HepG2 (cell line): ENCODE measurements around the gene GKN1. TPM values are rescaled to one million over a fixed set of nuclear protein-coding genes. Genes with fewer than 3 reads are reported as not detected.
A peak's percentile ranks its signal among the peaks of the same experiment; 100 is the strongest.
"Not testable (repeated sequence)": the region's sequence is repeated elsewhere in the genome, so short reads cannot be mapped to it uniquely, and the experiment has no call there.

Experiments used
- ATAC-seq: fragments of 200-7000 bp; cut with Tn5 transposase; 3 replicates; pipeline ENCODE4 v1.9.1; 2020; ENCODE audit warnings: mild to moderate bottlenecking, moderate library complexity
- BruUV-seq: library from RNA; stranded (reverse); fragments of 400-500 nt; replicated peaks from 2 replicates; lab custom pipeline; 2021; lab: Mats Ljungman, UMichigan
- CTCF ChIA-PET: fragments of 300-600 bp; formaldehyde crosslinking; extraction: SDS; loops from one replicate; lab custom pipeline; 2021; ENCODE audit warnings: low total read pairs, inconsistent platforms, low intra/inter-chr PET ratio; lab: Yijun Ruan, JAX
- POLR2A ChIA-PET: fragments of 350-600 bp; sonication (Branson Sonifier 250); formaldehyde crosslinking; loops from one replicate; lab custom pipeline; 2020; ENCODE audit warnings: antibody characterized with exemption, inconsistent platforms; lab: Yijun Ruan, JAX
- DNase-seq: peaks from one replicate; pipeline ENCODE4 v3.0.0-alpha.2; 2015; ENCODE audit warnings: low spot score
- FAIRE-seq: peaks from 3 replicates; lab custom pipeline; 2011; peaks lifted over from hg19 to GRCh38; lab: Jason Lieb, UNC
- H2AFZ ChIP-seq: one replicate; pipeline ENCODE4 v1.6.1; 2011; ENCODE audit warnings: low read length, inconsistent platforms
- H3K27ac ChIP-seq: fragments of 300-600 bp; 3 replicates; pipeline ENCODE4 v1.8.0; 2011; ENCODE audit warnings: mixed run types, mild to moderate bottlenecking, mixed read lengths, low read length, inconsistent platforms; ENCODE audit not compliant: insufficient read depth; ENCODE audit errors: extremely low read length
- H3K27me3 ChIP-seq, 2 experiments: fragments of 200-600 bp in 1 of 2; 2 replicates in 1 of 2; 3 replicates in 1 of 2; pipeline versions ENCODE4 v1.6.0 to v1.8.0; 2011; ENCODE audit warnings: low read length in 2 of 2, mild to moderate bottlenecking in 2 of 2, moderate library complexity in 2 of 2, inconsistent platforms in 1 of 2; ENCODE audit not compliant: insufficient read depth in 2 of 2, control insufficient read depth in 1 of 2
- H3K36me3 ChIP-seq, 2 experiments: fragments of 200-600 bp in 1 of 2; replicated peaks in 1 of 2; 2 replicates in 1 of 2; 3 replicates in 1 of 2; pipeline versions ENCODE4 v1.5.1 to v1.8.0; 2011; ENCODE audit warnings: low read length in 2 of 2, inconsistent platforms in 1 of 2; ENCODE audit not compliant: insufficient read depth in 2 of 2, control insufficient read depth in 1 of 2
- H3K4me1 ChIP-seq: 2 replicates; pipeline ENCODE4 v1.5.1; 2012; ENCODE audit warnings: low read length, inconsistent platforms; ENCODE audit not compliant: insufficient read depth
- H3K4me2 ChIP-seq: 2 replicates; pipeline ENCODE4 v1.6.0; 2011; ENCODE audit warnings: low read depth, low read length, inconsistent platforms
- H3K4me3 ChIP-seq, 3 experiments: fragments of 200-600 bp in 1 of 3; sonication (generic), shearing (Covaris generic) in 1 of 3; replicated peaks in 1 of 3; 2 replicates each; pipeline ENCODE4 v1.5.1; 2011 to 2016; ENCODE audit warnings: low read length in 3 of 3, inconsistent platforms in 2 of 3, low read depth in 2 of 3, mild to moderate bottlenecking in 2 of 3, control low read depth in 1 of 3, mixed read lengths in 1 of 3; ENCODE audit not compliant: insufficient read depth in 1 of 3
- H3K79me2 ChIP-seq: one replicate; pipeline ENCODE4 v1.6.1; 2011; ENCODE audit warnings: low read length, inconsistent platforms; ENCODE audit not compliant: insufficient read depth
- H3K9ac ChIP-seq: 2 replicates; pipeline ENCODE4 v1.6.0; 2011; ENCODE audit warnings: mild to moderate bottlenecking, low read depth, low read length, inconsistent platforms; ENCODE audit not compliant: insufficient read depth
- H3K9me3 ChIP-seq: 2 replicates; pipeline ENCODE4 v1.5.1; 2012; ENCODE audit warnings: mild to moderate bottlenecking, low read length
- H4K20me1 ChIP-seq: 2 replicates; pipeline ENCODE4 v1.6.0; 2011; ENCODE audit warnings: inconsistent platforms, mild to moderate bottlenecking, low read length, moderate library complexity; ENCODE audit not compliant: insufficient read depth
- CBX1 ChIP-seq: IDR thresholded peaks from one replicate; pipeline ENCODE4 v1.6.1; 2016; ENCODE audit warnings: antibody characterized with exemption, low read depth
- MEIS2 ChIP-seq: sonication (generic); formaldehyde crosslinking; IDR thresholded peaks from 2 replicates; pipeline ENCODE4 v1.9.0; 2021; ENCODE audit warnings: mild to moderate bottlenecking, missing genetic modification reagents
- MTF1 ChIP-seq: sonication (generic); formaldehyde crosslinking; IDR thresholded peaks from 2 replicates; pipeline ENCODE4 v1.5.0; 2020; ENCODE audit warnings: missing genetic modification reagents
- WGBS: methylation state at CpG from one replicate; pipeline ENCODE4 v1.1.6; 2017; ENCODE audit warnings: low lambda C conversion rate; 5-methylcytosine and 5-hydroxymethylcytosine counted together
- in situ Hi-C: cut with HindIII; loops from 2 replicates; pipeline ENCODE4 v1.10.0; 2017; ENCODE audit warnings: low pct_unique_long_range_greater_than_20kb; ENCODE audit not compliant: extremely low pct_ligation_motif_present
- intact Hi-C: fragments of 100-400 bp; cut with micrococcal nuclease; formaldehyde crosslinking; loops from one replicate; pipeline ENCODE4 v1.10.0; 2022; ENCODE audit not compliant: unreplicated experiment
- polyA plus RNA-seq, 8 experiments: library from polyadenylated mRNA; depleted of rRNA in 3 of 8; stranded (reverse) in 7 of 8; unstranded in 1 of 8; fragments of >200 nt; fragmentation: Illumina TruSeq in 4 of 8; extraction: Trizol in 4 of 8; gene quantifications; 2 replicates each; pipeline versions ENCODE4 v1.2.1 to v1.2.3, GENCODE V29; 2011 to 2016; ENCODE audit warnings: low read depth in 4 of 8, missing spikeins in 1 of 8, mixed read lengths in 1 of 8; ENCODE audit not compliant: insufficient read depth in 1 of 8
- total RNA-seq, 5 experiments: library from RNA; depleted of rRNA; stranded (reverse); fragments of >200 nt; fragmentation: Illumina TruSeq; extraction: Trizol; gene quantifications; 2 replicates each; pipeline ENCODE4 v1.2.3, GENCODE V29; 2016; ENCODE audit warnings: low read depth in 1 of 5
- TF ChIP-seq, protein P1 (sequence below): sonication (generic); formaldehyde crosslinking; IDR thresholded peaks from 2 replicates; pipeline ENCODE4 v1.8.0; 2022; ENCODE audit warnings: missing genetic modification reagents, mild to moderate bottlenecking, borderline replicate concordance
- TF ChIP-seq, protein P2 (sequence below): sonication (generic); formaldehyde crosslinking; IDR thresholded peaks from 2 replicates; pipeline ENCODE4 v1.5.0; 2020; ENCODE audit warnings: mild to moderate bottlenecking, missing genetic modification reagents, moderate library complexity
- TF ChIP-seq, protein P3 (sequence below): sonication (generic); formaldehyde crosslinking; IDR thresholded peaks from 2 replicates; pipeline ENCODE4 v1.5.0; 2020; ENCODE audit warnings: mild to moderate bottlenecking, missing genetic modification reagents
- TF ChIP-seq, protein P4 (sequence below): fragments of 450-650 bp; IDR thresholded peaks from 2 replicates; pipeline ENCODE4 v1.6.1; 2016

The GKN1 gene
- total and polyA plus RNA-seq, 2 of the 13 experiments (the other 11 are each of a cell fraction or from before 2014, with no cell fraction given), result not detected

- FAIRE-seq, CTCF ChIA-PET: not testable (repeated sequence)
- WGBS, result 63% methylated on average over 5 of the region's 5 CpGs
Measured at GRCh38 chr2:68955432-68955831, 19.0 kb upstream of the GKN1 start.

DNA sequence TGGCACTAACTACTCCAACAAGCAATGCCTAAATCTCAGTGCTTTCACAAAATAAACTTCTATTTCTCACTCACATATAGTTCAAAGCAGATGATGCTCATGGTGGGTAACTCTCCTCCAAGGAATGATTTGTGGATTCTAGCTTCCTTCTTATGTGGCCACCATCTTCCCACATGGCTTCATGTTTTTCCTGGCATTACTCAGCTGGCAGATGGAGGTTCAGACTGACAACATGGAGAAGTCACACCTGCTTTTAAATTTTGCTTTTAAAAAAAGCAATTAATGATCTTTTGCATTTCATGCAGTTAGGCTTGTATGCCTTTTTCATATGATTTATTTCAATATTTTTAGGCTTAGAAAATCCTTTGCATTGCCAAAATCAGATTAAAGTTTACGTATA lies 15.4 kb upstream of the GKN1 start:
- ATAC-seq (no peak), FAIRE-seq (no peak), DNase-seq (no peak)
- Histone ChIP-seq H3K4me2 (no peak overlapping the region), H2AFZ (no peak overlapping the region), H3K27me3 (peaks cover 0 to 13% of the 10 kb centered on the region in 2 experiments; a peak in 3 of 5 replicates), H3K9ac (no peak overlapping the region), H3K27ac (no peak overlapping the region), H3K4me1 (no peaks in the 10 kb centered on the region), H3K36me3 (no peaks in the 10 kb centered on the region), H4K20me1 (no peaks in the 10 kb centered on the region), H3K79me2 (no peaks in the 10 kb centered on the region), H3K9me3 (no peaks in the 10 kb centered on the region), H3K4me3 (no peak overlapping the region)
- ChIA-PET POLR2A (no interaction called here), CTCF (no interaction called here)
- WGBS, result 23% methylated on average over 1 of the region's 1 CpG
- in situ Hi-C loops, result no loop called here
- BruUV-seq, result no TSS peak
- TF ChIP-seq MTF1 (CRISPR knock-in tag) (no peak), CBX1 (no peak), MEIS2 (CRISPR knock-in tag) (no peak)
- TF ChIP-seq, protein P1, sequence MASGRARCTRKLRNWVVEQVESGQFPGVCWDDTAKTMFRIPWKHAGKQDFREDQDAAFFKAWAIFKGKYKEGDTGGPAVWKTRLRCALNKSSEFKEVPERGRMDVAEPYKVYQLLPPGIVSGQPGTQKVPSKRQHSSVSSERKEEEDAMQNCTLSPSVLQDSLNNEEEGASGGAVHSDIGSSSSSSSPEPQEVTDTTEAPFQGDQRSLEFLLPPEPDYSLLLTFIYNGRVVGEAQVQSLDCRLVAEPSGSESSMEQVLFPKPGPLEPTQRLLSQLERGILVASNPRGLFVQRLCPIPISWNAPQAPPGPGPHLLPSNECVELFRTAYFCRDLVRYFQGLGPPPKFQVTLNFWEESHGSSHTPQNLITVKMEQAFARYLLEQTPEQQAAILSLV (CRISPR knock-in tag), result no peak
- TF ChIP-seq, protein P2, sequence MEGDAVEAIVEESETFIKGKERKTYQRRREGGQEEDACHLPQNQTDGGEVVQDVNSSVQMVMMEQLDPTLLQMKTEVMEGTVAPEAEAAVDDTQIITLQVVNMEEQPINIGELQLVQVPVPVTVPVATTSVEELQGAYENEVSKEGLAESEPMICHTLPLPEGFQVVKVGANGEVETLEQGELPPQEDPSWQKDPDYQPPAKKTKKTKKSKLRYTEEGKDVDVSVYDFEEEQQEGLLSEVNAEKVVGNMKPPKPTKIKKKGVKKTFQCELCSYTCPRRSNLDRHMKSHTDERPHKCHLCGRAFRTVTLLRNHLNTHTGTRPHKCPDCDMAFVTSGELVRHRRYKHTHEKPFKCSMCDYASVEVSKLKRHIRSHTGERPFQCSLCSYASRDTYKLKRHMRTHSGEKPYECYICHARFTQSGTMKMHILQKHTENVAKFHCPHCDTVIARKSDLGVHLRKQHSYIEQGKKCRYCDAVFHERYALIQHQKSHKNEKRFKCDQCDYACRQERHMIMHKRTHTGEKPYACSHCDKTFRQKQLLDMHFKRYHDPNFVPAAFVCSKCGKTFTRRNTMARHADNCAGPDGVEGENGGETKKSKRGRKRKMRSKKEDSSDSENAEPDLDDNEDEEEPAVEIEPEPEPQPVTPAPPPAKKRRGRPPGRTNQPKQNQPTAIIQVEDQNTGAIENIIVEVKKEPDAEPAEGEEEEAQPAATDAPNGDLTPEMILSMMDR, result no peak
- TF ChIP-seq, protein P3, sequence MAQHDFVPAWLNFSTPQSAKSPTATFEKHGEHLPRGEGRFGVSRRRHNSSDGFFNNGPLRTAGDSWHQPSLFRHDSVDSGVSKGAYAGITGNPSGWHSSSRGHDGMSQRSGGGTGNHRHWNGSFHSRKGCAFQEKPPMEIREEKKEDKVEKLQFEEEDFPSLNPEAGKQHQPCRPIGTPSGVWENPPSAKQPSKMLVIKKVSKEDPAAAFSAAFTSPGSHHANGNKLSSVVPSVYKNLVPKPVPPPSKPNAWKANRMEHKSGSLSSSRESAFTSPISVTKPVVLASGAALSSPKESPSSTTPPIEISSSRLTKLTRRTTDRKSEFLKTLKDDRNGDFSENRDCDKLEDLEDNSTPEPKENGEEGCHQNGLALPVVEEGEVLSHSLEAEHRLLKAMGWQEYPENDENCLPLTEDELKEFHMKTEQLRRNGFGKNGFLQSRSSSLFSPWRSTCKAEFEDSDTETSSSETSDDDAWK, result no peak
- intact Hi-C loops, result no loop called here

More at GRCh38 chr2:68955432-68955831, 19.0 kb upstream of the GKN1 start:
- DNase-seq, H2AFZ ChIP-seq, POLR2A ChIA-PET, H3K27ac ChIP-seq, H3K4me3 ChIP-seq, H3K9me3 ChIP-seq, H3K4me2 ChIP-seq, H3K4me1 ChIP-seq, in situ Hi-C loops, ATAC-seq, BruUV-seq, H3K79me2 ChIP-seq, H4K20me1 ChIP-seq, H3K9ac ChIP-seq, intact Hi-C loops, H3K36me3 ChIP-seq: not testable (repeated sequence)
- H3K27me3 ChIP-seq, result peaks cover 2 to 37% of the 10 kb centered on the region in 2 experiments; a peak in 3 of 5 replicates
- TF ChIP-seq, protein P4, sequence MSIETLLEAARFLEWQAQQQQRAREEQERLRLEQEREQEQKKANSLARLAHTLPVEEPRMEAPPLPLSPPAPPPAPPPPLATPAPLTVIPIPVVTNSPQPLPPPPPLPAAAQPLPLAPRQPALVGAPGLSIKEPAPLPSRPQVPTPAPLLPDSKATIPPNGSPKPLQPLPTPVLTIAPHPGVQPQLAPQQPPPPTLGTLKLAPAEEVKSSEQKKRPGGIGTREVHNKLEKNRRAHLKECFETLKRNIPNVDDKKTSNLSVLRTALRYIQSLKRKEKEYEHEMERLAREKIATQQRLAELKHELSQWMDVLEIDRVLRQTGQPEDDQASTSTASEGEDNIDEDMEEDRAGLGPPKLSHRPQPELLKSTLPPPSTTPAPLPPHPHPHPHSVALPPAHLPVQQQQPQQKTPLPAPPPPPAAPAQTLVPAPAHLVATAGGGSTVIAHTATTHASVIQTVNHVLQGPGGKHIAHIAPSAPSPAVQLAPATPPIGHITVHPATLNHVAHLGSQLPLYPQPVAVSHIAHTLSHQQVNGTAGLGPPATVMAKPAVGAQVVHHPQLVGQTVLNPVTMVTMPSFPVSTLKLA, result peak; percentile 30; the same call in 1 of the 2 replicates
